Measurements from ENCODE around the gene CRTC1.

DNA sequence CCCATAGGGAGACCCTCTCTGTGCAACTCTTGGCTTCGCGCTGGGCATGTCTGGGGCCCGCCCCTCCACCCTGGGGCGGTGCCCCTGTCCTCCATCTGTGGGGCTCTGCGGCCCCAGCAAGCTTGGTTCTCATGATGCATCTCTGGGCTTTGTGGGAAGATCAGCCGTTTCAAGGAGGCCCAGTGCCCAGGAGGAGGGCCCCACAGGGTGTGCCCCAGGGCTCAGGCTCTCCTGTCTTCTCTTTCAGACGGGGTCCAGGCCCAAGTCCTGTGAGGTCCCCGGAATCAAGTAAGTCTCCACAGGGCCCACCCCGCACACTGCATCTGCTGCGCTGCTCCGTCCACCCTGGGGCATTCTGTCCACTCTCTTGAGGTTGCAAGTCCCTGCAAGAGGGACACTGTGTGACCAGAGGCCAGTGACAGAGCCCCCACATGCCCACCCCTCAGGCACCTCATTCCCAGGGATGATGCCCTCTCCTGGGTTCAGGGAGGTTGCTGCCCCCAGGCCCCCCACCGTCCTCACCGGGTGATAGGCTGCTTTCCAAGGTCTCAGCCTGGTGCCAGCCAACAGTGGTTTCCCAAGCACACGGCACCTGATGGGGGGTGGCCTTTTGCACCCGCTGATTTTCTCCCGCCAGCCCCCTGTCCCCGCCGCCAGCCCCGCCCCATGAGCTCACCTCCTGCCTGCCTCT, 76.0 kb downstream of the CRTC1 start:
- TF ChIP-seq, protein P1, sequence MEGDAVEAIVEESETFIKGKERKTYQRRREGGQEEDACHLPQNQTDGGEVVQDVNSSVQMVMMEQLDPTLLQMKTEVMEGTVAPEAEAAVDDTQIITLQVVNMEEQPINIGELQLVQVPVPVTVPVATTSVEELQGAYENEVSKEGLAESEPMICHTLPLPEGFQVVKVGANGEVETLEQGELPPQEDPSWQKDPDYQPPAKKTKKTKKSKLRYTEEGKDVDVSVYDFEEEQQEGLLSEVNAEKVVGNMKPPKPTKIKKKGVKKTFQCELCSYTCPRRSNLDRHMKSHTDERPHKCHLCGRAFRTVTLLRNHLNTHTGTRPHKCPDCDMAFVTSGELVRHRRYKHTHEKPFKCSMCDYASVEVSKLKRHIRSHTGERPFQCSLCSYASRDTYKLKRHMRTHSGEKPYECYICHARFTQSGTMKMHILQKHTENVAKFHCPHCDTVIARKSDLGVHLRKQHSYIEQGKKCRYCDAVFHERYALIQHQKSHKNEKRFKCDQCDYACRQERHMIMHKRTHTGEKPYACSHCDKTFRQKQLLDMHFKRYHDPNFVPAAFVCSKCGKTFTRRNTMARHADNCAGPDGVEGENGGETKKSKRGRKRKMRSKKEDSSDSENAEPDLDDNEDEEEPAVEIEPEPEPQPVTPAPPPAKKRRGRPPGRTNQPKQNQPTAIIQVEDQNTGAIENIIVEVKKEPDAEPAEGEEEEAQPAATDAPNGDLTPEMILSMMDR (IDR thresholded peaks at IDR 0.05), result no peak
- TF ChIP-seq POLR2A (IDR thresholded peaks at IDR 0.05), result no peak
